A549 (cell line): ENCODE measurements around the gene AMBN. TPM values are rescaled to one million over a fixed set of nuclear protein-coding genes. Genes with fewer than 3 reads are reported as not detected.

Experiments
- ATAC-seq, 2 experiments: fragments of 200-7000 bp in 1 of 2; fragments of >200 bp in 1 of 2; cut with Nextera tagmentation in 1 of 2; cut with Tn5 transposase in 1 of 2; 3 replicates each; pipeline versions ENCODE4 v1.8.0 to v1.9.1; 2018 to 2020; ENCODE audit warnings: mild to moderate bottlenecking in 1 of 2, moderate library complexity in 1 of 2
- CTCF ChIA-PET: fragments of 300-600 bp; sonication (Branson Sonifier 250); formaldehyde crosslinking; extraction: SDS; loops from one replicate; lab custom pipeline; 2021; ENCODE audit warnings: antibody characterized with exemption, inconsistent platforms; lab: Yijun Ruan, JAX
- POLR2A ChIA-PET: fragments of 350-600 bp; formaldehyde crosslinking; extraction: SDS; loops from one replicate; lab custom pipeline; 2021; ENCODE audit warnings: antibody characterized with exemption, inconsistent platforms; lab: Yijun Ruan, JAX
- DNase-seq, 2 experiments: peaks; one replicate each; pipeline versions ENCODE4 v3.0.0 to v3.0.0-alpha.2; 2011 to 2016; ENCODE audit warnings: low read depth in 1 of 2, low spot score in 1 of 2
- FAIRE-seq: peaks from 2 replicates; lab custom pipeline; 2011; peaks lifted over from hg19 to GRCh38; lab: Jason Lieb, UNC
- H3K27ac ChIP-seq, 2 experiments: fragments of >200 bp; sonication (Bioruptor Twin); formaldehyde crosslinking; 3 replicates each; pipeline ENCODE4 v1.5.1; 2016 to 2017
- H3K4me1 ChIP-seq: fragments of >200 bp; sonication (Bioruptor Twin); formaldehyde crosslinking; 3 replicates; pipeline ENCODE4 v1.6.1; 2016
- H3K4me2 ChIP-seq: fragments of >200 bp; sonication (Bioruptor Twin); formaldehyde crosslinking; 3 replicates; pipeline ENCODE4 v1.6.1; 2016
- H3K4me3 ChIP-seq: fragments of >200 bp; sonication (Bioruptor Twin); formaldehyde crosslinking; 3 replicates; pipeline ENCODE4 v1.5.1; 2016
- H3K9me3 ChIP-seq: fragments of >200 bp; sonication (Bioruptor Twin); formaldehyde crosslinking; 3 replicates; pipeline ENCODE4 v1.6.1; 2016
- CBX8 ChIP-seq: fragments of 200-600 bp; sonication (generic); IDR thresholded peaks from 2 replicates; pipeline ENCODE4 v1.6.1; 2016
- CEBPB ChIP-seq, 2 experiments: fragments of >200 bp in 1 of 2; sonication (Bioruptor Twin) in 1 of 2; formaldehyde crosslinking in 1 of 2; IDR thresholded peaks; 2 replicates each; pipeline ENCODE4 v1.6.1; 2012 to 2016
- CHD2 ChIP-seq: fragments of 150-350 bp; IDR thresholded peaks from 2 replicates; pipeline ENCODE4 v1.6.1; 2014; ENCODE audit warnings: low read length; ENCODE audit not compliant: partially characterized antibody
- CHD4 ChIP-seq: fragments of 200-600 bp; sonication (generic); IDR thresholded peaks from 2 replicates; pipeline ENCODE4 v1.6.1; 2016; ENCODE audit warnings: antibody characterized with exemption, mild to moderate bottlenecking, borderline replicate concordance
- EHMT2 ChIP-seq: fragments of 200-600 bp; sonication (generic); IDR thresholded peaks from 2 replicates; pipeline ENCODE4 v1.6.1; 2016; ENCODE audit warnings: antibody characterized with exemption, low read depth, mild to moderate bottlenecking, moderate library complexity
- ESRRA ChIP-seq: fragments of 150-350 bp; IDR thresholded peaks from 2 replicates; pipeline ENCODE4 v1.6.1; 2014; ENCODE audit warnings: mild to moderate bottlenecking, low read length, borderline replicate concordance
- FOSL2 ChIP-seq, 2 experiments: fragments of 450-650 bp in 1 of 2; fragments of >200 bp in 1 of 2; sonication (Bioruptor Twin) in 1 of 2; formaldehyde crosslinking; IDR thresholded peaks; 2 replicates each; pipeline versions ENCODE4 v1.5.0 to v1.6.1; 2016 to 2020; ENCODE audit warnings: mild to moderate bottlenecking in 1 of 2, moderate library complexity in 1 of 2
- GATA3 ChIP-seq: IDR thresholded peaks from 2 replicates; pipeline ENCODE4 v1.6.1; 2012; ENCODE audit warnings: borderline replicate concordance
- HES2 ChIP-seq: fragments of >200 bp; sonication (Bioruptor Twin); formaldehyde crosslinking; IDR thresholded peaks from 2 replicates; pipeline ENCODE4 v1.6.1; 2016
- HOXA7 ChIP-seq: fragments of 250-450 bp; sonication (Bioruptor Pico); IDR thresholded peaks from 2 replicates; pipeline ENCODE4 v1.5.0; 2020; ENCODE audit warnings: mild to moderate bottlenecking, moderate library complexity
- HOXB13 ChIP-seq: fragments of 250-450 bp; sonication (Bioruptor Pico); IDR thresholded peaks from 2 replicates; pipeline ENCODE4 v1.5.0; 2020; ENCODE audit warnings: low read depth, mild to moderate bottlenecking, moderate library complexity
- JUN ChIP-seq, 2 experiments: fragments of >200 bp; sonication (Bioruptor Twin); formaldehyde crosslinking; IDR thresholded peaks; 2 replicates in 1 of 2; 3 replicates in 1 of 2; pipeline ENCODE4 v1.6.1; 2016 to 2017
- KDM1A ChIP-seq: fragments of 200-600 bp; sonication (generic); IDR thresholded peaks from 2 replicates; pipeline ENCODE4 v1.6.1; 2016; ENCODE audit warnings: low read depth, mild to moderate bottlenecking
- KDM5A ChIP-seq: fragments of 200-600 bp; sonication (generic); IDR thresholded peaks from 2 replicates; pipeline ENCODE4 v1.6.1; 2016; ENCODE audit warnings: antibody characterized with exemption, mild to moderate bottlenecking
- MAFK ChIP-seq: fragments of 450-650 bp; IDR thresholded peaks from 2 replicates; pipeline ENCODE4 v1.6.1; 2014; ENCODE audit not compliant: partially characterized antibody
- MAX ChIP-seq: IDR thresholded peaks from 2 replicates; pipeline ENCODE4 v1.6.1; 2012
- MAZ ChIP-seq: fragments of 150-350 bp; IDR thresholded peaks from 2 replicates; pipeline ENCODE4 v1.6.1; 2014; ENCODE audit warnings: antibody characterized with exemption, low read depth, low read length, borderline replicate concordance
- RNF2 ChIP-seq: fragments of 200-600 bp; sonication (generic); IDR thresholded peaks from 2 replicates; pipeline ENCODE4 v1.6.1; 2016; ENCODE audit warnings: low read depth, mild to moderate bottlenecking, antibody characterized with exemption, moderate library complexity, borderline replicate concordance
- SMC3 ChIP-seq: fragments of >200 bp; sonication (Bioruptor Twin); formaldehyde crosslinking; IDR thresholded peaks from 3 replicates; pipeline ENCODE4 v1.6.1; 2018; ENCODE audit warnings: inconsistent platforms
- SREBF2 ChIP-seq: fragments of 450-650 bp; IDR thresholded peaks from 2 replicates; pipeline ENCODE4 v1.6.1; 2014; ENCODE audit warnings: mild to moderate bottlenecking, moderate library complexity
- ZC3H11A ChIP-seq: fragments of 450-650 bp; IDR thresholded peaks from 2 replicates; pipeline ENCODE4 v1.6.1; 2014; ENCODE audit warnings: antibody characterized with exemption, mild to moderate bottlenecking
- ZNF302 ChIP-seq: fragments of 250-450 bp; sonication (Bioruptor Pico); IDR thresholded peaks from 2 replicates; pipeline ENCODE4 v1.9.0; 2021; ENCODE audit warnings: inconsistent platforms, mild to moderate bottlenecking, moderate library complexity
- WGBS: methylation state at CpG from one replicate; pipeline ENCODE4 v1.1.6; 2017; ENCODE audit errors: missing lambda C conversion rate; 5-methylcytosine and 5-hydroxymethylcytosine counted together
- polyA plus RNA-seq, 4 experiments: library from polyadenylated mRNA; depleted of rRNA in 3 of 4; stranded (reverse); fragments of >200 nt; fragmentation: RNase III in 1 of 4; extraction: RNeasy Plus Mini Kit Qiagen cat#74134 plus additional on column Dnase treatment in 1 of 4; gene quantifications; 2 replicates in 3 of 4; 3 replicates in 1 of 4; pipeline ENCODE4 v1.2.3, GENCODE V29; 2011 to 2017
- TF ChIP-seq, protein P1 (sequence below): fragments of 450-650 bp; IDR thresholded peaks from 2 replicates; pipeline ENCODE4 v1.6.1; 2014; ENCODE audit warnings: antibody characterized with exemption
- TF ChIP-seq, protein P2 (sequence below): fragments of >200 bp; sonication (Bioruptor Twin); formaldehyde crosslinking; IDR thresholded peaks from 3 replicates; pipeline ENCODE4 v1.5.1; 2016

AMBN gene
- polyA plus RNA-seq, 2 of the 4 experiments (the other 2 are of a cell fraction): not detected

- no peak for FAIRE-seq
- ATAC-seq: no peak
- Histone ChIP-seq H3K9me3 (no peaks in the 10 kb centered on the region), H3K27ac (no peak overlapping the region), H3K4me3 (no peak overlapping the region), H3K4me2 (no peak overlapping the region), H3K4me1 (no peaks in the 10 kb centered on the region)
- ChIA-PET CTCF (interaction anchor here (1.4 to 1.8 kb wide), 2 partner anchors 10 to 873 kb away, joined by 5 to 8 read pairs; no protein-coding TSS in a partner anchor), POLR2A (no interaction called here)
- TF ChIP-seq, protein P1, sequence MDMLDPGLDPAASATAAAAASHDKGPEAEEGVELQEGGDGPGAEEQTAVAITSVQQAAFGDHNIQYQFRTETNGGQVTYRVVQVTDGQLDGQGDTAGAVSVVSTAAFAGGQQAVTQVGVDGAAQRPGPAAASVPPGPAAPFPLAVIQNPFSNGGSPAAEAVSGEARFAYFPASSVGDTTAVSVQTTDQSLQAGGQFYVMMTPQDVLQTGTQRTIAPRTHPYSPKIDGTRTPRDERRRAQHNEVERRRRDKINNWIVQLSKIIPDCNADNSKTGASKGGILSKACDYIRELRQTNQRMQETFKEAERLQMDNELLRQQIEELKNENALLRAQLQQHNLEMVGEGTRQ: no peak
- TF ChIP-seq RNF2 (no peak), GATA3 (no peak), SMC3 (no peak), HES2 (no peak), FOSL2 (IDR thresholded peaks at IDR 0.05) (no peak), FOSL2 (CRISPR knock-in tag; IDR thresholded peaks at IDR 0.05) (no peak), KDM5A (no peak), MAFK (no peak), SREBF2 (no peak), ZNF302 (no peak), HOXB13 (CRISPR knock-in tag) (no peak), CHD4 (no peak), EHMT2 (no peak), KDM1A (no peak)
- no peak for DNase-seq
- 57% methylated on average over 1 of the region's 1 CpG for WGBS
Observed at GRCh38 chr4:70559924-70560323, 32.1 kb upstream of the AMBN start.

DNA sequence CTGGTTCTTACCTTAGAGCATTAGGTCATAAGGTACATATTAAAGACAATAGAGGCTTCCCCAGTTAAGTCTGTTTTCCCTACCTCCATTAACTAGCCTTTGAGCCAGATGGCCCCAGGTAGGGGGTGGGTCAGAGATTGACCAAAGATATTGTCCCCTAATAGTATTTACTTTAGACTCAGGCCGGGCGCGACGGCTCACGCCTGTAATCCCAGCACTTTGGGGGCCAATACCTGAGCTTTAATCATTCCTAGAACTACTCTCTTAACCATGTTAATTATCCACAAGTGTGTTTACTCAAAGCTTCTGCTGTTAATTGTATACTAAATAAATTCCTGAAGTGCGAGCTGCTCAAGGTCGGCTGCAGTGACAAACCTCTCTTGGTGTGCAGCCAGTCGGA, 28.0 kb upstream of the AMBN start:
- CTCF ChIA-PET: no interaction called here
- Histone ChIP-seq H3K4me1 (no peaks in the 10 kb centered on the region), H3K9me3 (no peaks in the 10 kb centered on the region), H3K27ac (no peak overlapping the region), H3K4me2 (no peak overlapping the region), H3K4me3 (no peak overlapping the region)
- POLR2A ChIA-PET: no interaction called here
- ATAC-seq (no peak), DNase-seq (no peak), FAIRE-seq (no peak)
- 46% methylated on average over 8 of the region's 8 CpGs for WGBS
- TF ChIP-seq CBX8 (no peak), JUN (IDR thresholded peaks at IDR 0.05) (no peak), MAX (no peak), FOSL2 (IDR thresholded peaks at IDR 0.05) (no peak), FOSL2 (CRISPR knock-in tag; IDR thresholded peaks at IDR 0.05) (no peak), ZC3H11A (no peak), CHD2 (no peak), RNF2 (no peak), CEBPB (IDR thresholded peaks at IDR 0.05) (no peak)
- TF ChIP-seq, protein P1: no peak

GRCh38 chr4:70570796-70571195, 21.3 kb upstream of the AMBN start:
- 6% methylated on average over 2 of the region's 2 CpGs for WGBS
- Histone ChIP-seq H3K4me1 (no peaks in the 10 kb centered on the region), H3K4me2 (no peak overlapping the region), H3K4me3 (no peak overlapping the region), H3K9me3 (no peaks in the 10 kb centered on the region), H3K27ac (no peak overlapping the region)
- ChIA-PET POLR2A (no interaction called here), CTCF (no interaction called here)
- ATAC-seq (no peak), FAIRE-seq (no peak), DNase-seq (no peak)
- TF ChIP-seq MAZ (no peak), EHMT2 (no peak), CEBPB (IDR thresholded peaks at IDR 0.05) (no peak), HOXA7 (CRISPR knock-in tag) (no peak), ESRRA (no peak), KDM1A (no peak)
- TF ChIP-seq, protein P2, sequence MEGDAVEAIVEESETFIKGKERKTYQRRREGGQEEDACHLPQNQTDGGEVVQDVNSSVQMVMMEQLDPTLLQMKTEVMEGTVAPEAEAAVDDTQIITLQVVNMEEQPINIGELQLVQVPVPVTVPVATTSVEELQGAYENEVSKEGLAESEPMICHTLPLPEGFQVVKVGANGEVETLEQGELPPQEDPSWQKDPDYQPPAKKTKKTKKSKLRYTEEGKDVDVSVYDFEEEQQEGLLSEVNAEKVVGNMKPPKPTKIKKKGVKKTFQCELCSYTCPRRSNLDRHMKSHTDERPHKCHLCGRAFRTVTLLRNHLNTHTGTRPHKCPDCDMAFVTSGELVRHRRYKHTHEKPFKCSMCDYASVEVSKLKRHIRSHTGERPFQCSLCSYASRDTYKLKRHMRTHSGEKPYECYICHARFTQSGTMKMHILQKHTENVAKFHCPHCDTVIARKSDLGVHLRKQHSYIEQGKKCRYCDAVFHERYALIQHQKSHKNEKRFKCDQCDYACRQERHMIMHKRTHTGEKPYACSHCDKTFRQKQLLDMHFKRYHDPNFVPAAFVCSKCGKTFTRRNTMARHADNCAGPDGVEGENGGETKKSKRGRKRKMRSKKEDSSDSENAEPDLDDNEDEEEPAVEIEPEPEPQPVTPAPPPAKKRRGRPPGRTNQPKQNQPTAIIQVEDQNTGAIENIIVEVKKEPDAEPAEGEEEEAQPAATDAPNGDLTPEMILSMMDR: no peak
- TF ChIP-seq, protein P1: no peak
